WTC11 (cell line): ENCODE results near the gene GOSR2. TPM values are rescaled to one million over a fixed set of nuclear protein-coding genes. Genes with fewer than 3 reads are reported as not detected.

ENCODE experiments used
- ATAC-seq: fragments of 200-7000 bp; cut with Tn5 transposase; 2 replicates; pipeline ENCODE4 v1.10.0; 2021; ENCODE audit warnings: mild to moderate bottlenecking, moderate library complexity
- CTCF ChIA-PET: fragments of 300-600 bp; sonication (Branson Sonifier 250); formaldehyde crosslinking; loops from one replicate; lab custom pipeline; 2021; ENCODE audit warnings: antibody characterized with exemption; lab: Charles Lee
- POLR2A ChIA-PET: fragments of 350-600 bp; sonication (Branson Sonifier 250); formaldehyde crosslinking; loops from one replicate; lab custom pipeline; 2021; ENCODE audit warnings: antibody characterized with exemption; lab: Charles Lee
- DNase-seq: peaks from one replicate; pipeline ENCODE4 v3.0.0; 2021; ENCODE audit warnings: low spot score
- H3K27ac Mint-ChIP-seq: 2 replicates; pipeline ENCODE4 v1.8.0; 2021; ENCODE audit warnings: mixed read lengths
- H3K27me3 Mint-ChIP-seq: 2 replicates; pipeline ENCODE4 v1.8.0; 2021; ENCODE audit warnings: low read depth, mild to moderate bottlenecking, moderate library complexity, mixed read lengths
- H3K36me3 Mint-ChIP-seq: 2 replicates; pipeline ENCODE4 v1.8.0; 2021; ENCODE audit warnings: mixed read lengths
- H3K4me1 Mint-ChIP-seq: 2 replicates; pipeline ENCODE4 v1.8.0; 2022; ENCODE audit warnings: mixed read lengths
- H3K4me3 Mint-ChIP-seq: 2 replicates; pipeline ENCODE4 v1.8.0; 2021; ENCODE audit warnings: mild to moderate bottlenecking, moderate library complexity, mixed read lengths
- H3K9me3 Mint-ChIP-seq: 2 replicates; pipeline ENCODE4 v1.8.0; 2021; ENCODE audit warnings: mixed read lengths
- ESRRA ChIP-seq: sonication (generic); formaldehyde crosslinking; IDR thresholded peaks from 2 replicates; pipeline ENCODE4 v1.8.1; 2022; ENCODE audit warnings: mild to moderate bottlenecking, missing genetic modification reagents, borderline replicate concordance
- GTF2I ChIP-seq: fragments of 250-450 bp; sonication (Bioruptor Pico); conservative IDR thresholded peaks from 2 replicates; pipeline ENCODE4 v1.4.0; 2021; ENCODE audit warnings: mild to moderate bottlenecking
- NFE2L1 ChIP-seq: sonication (generic); formaldehyde crosslinking; IDR thresholded peaks from 2 replicates; pipeline ENCODE4 v1.8.1; 2023; ENCODE audit warnings: missing genetic modification reagents
- RELA ChIP-seq: sonication (generic); formaldehyde crosslinking; IDR thresholded peaks from 2 replicates; pipeline ENCODE4 v1.8.1; 2022; ENCODE audit warnings: missing genetic modification reagents, mild to moderate bottlenecking, borderline replicate concordance
- SOX15 ChIP-seq: fragments of 250-450 bp; sonication (Bioruptor Pico); IDR thresholded peaks from 2 replicates; pipeline ENCODE4 v1.9.0; 2021; ENCODE audit warnings: mild to moderate bottlenecking
- TP53 ChIP-seq: sonication (generic); formaldehyde crosslinking; IDR thresholded peaks from 2 replicates; pipeline ENCODE4 v1.8.1; 2023; ENCODE audit warnings: mild to moderate bottlenecking, missing genetic modification reagents
- ZNF121 ChIP-seq: sonication (generic); formaldehyde crosslinking; IDR thresholded peaks from 2 replicates; pipeline ENCODE4 v1.8.0; 2023; ENCODE audit warnings: missing genetic modification reagents
- ZNF219 ChIP-seq: sonication (generic); formaldehyde crosslinking; IDR thresholded peaks from 2 replicates; pipeline ENCODE4 v1.8.0; 2023; ENCODE audit warnings: missing genetic modification reagents, mild to moderate bottlenecking, borderline replicate concordance
- total RNA-seq: library from RNA; stranded (reverse); gene quantifications from 3 replicates; pipeline ENCODE4 v1.2.3, GENCODE V29; 2021
- TF ChIP-seq, protein P1 (sequence below): fragments of 250-450 bp; sonication (Bioruptor Pico); conservative IDR thresholded peaks from 2 replicates; pipeline ENCODE4 v1.9.0; 2021; ENCODE audit warnings: mild to moderate bottlenecking
- TF ChIP-seq, protein P2 (sequence below): sonication (generic); formaldehyde crosslinking; IDR thresholded peaks from 2 replicates; pipeline ENCODE4 v1.8.1; 2023; ENCODE audit warnings: mild to moderate bottlenecking, missing genetic modification reagents, borderline replicate concordance
- TF ChIP-seq, protein P3 (sequence below): sonication (generic); formaldehyde crosslinking; IDR thresholded peaks from 2 replicates; pipeline ENCODE4 v1.8.1; 2023; ENCODE audit warnings: mild to moderate bottlenecking, moderate library complexity, missing genetic modification reagents
- TF ChIP-seq, protein P4 (sequence below): sonication (generic); formaldehyde crosslinking; IDR thresholded peaks from 2 replicates; pipeline ENCODE4 v1.8.1; 2022; ENCODE audit warnings: low read depth, missing genetic modification reagents, borderline replicate concordance
- TF ChIP-seq, protein P5 (sequence below): sonication (generic); formaldehyde crosslinking; conservative IDR thresholded peaks from 2 replicates; pipeline ENCODE4 v1.8.1; 2022; ENCODE audit warnings: mild to moderate bottlenecking, missing genetic modification reagents
- TF ChIP-seq, protein P6 (sequence below): sonication (generic); formaldehyde crosslinking; IDR thresholded peaks from 2 replicates; pipeline ENCODE4 v1.8.1; 2022; ENCODE audit warnings: low read depth, mild to moderate bottlenecking, moderate library complexity, missing genetic modification reagents, borderline replicate concordance

GOSR2 gene
- total RNA-seq, 1 experiment from 2014 or later = 45.8 TPM

DNA sequence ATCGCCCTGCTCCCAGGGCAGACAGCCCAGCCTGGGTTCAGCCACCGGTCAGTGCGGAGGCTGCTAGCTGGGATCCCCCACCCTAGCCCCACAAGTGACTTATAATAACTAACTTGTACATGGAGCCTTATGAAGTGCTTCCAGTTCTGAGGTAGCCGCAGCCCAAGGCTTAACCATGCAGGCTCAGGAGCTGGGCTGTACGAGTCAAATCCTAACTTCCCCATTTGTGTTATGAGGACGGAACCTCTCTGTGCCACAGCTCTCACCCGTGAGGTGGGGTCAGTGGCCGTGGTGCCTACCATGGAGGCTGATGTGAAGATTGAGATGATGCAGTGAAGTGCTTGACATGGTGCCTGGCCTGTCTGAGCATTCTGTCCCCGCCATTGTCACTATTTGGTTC, 27.8 kb upstream of the GOSR2 start (continued):
- TF ChIP-seq, protein P1, sequence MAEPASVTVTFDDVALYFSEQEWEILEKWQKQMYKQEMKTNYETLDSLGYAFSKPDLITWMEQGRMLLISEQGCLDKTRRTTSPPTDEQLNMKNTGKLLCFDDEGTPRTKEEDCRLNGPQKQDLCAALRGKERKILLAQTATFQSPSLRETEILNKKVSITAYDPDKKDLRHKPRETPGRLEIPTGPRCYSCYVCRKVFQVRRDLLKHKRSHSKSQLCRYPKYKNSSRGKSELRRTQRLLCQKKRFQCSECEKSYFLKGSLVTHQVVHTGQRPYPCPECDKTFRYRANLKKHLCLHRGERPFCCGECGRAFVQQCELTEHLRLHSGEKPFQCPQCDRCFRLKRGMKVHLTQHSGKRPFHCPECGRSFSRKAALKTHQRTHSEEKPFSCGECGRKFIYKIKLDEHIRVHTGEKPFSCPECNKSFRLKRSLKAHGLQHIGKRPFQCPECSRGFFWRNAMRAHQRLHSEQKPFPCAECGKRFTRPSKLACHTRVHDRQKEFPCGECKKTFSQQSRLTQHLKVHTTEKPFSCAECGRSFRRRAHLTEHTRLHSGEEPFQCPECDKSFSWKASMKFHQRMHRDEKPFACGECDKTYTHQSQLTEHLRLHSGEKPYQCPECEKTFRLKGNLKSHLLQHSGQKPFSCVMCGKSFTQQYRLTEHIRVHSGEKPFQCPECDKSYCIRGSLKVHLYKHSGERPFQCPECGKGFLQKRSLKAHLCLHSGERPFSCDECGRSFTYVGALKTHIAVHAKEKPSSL = no peak
- TF ChIP-seq TP53 (CRISPR knock-in tag) (no peak), ZNF121 (CRISPR knock-in tag) (no peak)
- TF ChIP-seq, protein P2, sequence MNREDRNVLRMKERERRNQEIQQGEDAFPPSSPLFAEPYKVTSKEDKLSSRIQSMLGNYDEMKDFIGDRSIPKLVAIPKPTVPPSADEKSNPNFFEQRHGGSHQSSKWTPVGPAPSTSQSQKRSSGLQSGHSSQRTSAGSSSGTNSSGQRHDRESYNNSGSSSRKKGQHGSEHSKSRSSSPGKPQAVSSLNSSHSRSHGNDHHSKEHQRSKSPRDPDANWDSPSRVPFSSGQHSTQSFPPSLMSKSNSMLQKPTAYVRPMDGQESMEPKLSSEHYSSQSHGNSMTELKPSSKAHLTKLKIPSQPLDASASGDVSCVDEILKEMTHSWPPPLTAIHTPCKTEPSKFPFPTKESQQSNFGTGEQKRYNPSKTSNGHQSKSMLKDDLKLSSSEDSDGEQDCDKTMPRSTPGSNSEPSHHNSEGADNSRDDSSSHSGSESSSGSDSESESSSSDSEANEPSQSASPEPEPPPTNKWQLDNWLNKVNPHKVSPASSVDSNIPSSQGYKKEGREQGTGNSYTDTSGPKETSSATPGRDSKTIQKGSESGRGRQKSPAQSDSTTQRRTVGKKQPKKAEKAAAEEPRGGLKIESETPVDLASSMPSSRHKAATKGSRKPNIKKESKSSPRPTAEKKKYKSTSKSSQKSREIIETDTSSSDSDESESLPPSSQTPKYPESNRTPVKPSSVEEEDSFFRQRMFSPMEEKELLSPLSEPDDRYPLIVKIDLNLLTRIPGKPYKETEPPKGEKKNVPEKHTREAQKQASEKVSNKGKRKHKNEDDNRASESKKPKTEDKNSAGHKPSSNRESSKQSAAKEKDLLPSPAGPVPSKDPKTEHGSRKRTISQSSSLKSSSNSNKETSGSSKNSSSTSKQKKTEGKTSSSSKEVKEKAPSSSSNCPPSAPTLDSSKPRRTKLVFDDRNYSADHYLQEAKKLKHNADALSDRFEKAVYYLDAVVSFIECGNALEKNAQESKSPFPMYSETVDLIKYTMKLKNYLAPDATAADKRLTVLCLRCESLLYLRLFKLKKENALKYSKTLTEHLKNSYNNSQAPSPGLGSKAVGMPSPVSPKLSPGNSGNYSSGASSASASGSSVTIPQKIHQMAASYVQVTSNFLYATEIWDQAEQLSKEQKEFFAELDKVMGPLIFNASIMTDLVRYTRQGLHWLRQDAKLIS (CRISPR knock-in tag) = no peak
- TF ChIP-seq, protein P3, sequence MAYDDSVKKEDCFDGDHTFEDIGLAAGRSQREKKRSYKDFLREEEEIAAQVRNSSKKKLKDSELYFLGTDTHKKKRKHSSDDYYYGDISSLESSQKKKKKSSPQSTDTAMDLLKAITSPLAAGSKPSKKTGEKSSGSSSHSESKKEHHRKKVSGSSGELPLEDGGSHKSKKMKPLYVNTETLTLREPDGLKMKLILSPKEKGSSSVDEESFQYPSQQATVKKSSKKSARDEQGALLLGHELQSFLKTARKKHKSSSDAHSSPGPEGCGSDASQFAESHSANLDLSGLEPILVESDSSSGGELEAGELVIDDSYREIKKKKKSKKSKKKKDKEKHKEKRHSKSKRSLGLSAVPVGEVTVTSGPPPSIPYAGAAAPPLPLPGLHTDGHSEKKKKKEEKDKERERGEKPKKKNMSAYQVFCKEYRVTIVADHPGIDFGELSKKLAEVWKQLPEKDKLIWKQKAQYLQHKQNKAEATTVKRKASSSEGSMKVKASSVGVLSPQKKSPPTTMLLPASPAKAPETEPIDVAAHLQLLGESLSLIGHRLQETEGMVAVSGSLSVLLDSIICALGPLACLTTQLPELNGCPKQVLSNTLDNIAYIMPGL (CRISPR knock-in tag) = no peak

DNA sequence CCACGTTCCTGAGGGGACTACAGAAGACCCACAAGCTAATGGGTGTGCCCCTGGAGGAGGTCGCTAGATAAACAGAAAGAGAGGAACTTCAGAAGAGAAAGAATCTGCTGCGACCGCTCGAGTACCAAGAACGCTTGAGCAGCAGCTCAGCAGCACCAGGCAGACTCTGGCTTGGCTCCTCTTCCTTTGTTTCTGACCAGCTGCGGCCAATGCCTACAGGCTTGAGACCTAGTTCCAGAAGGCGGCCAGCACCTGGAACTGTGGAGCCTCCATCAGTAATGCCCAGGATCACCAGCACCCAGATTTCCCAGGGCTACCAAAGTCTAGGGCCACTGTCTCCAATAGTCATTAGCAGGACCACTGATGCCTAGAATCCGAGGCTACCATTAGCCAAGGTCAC, 26.0 kb upstream of the GOSR2 start:
- H3K9me3 Mint-ChIP-seq = peaks cover 13% of the 10 kb centered on the region
- DNase-seq (no peak), ATAC-seq (no peak)
- H3K4me3 Mint-ChIP-seq = no peak overlapping the region
- ChIA-PET POLR2A (no interaction called here), CTCF (interaction anchor here (1.7 kb wide), 1 partner anchor 20 kb away, joined by 6 read pairs; no protein-coding TSS in a partner anchor)
- H3K27ac Mint-ChIP-seq = no peak overlapping the region
- 0 out of 2 replicates have a peak, but pooled peaks cover 2% of the 10 kb centered on the region for H3K27me3 Mint-ChIP-seq
- TF ChIP-seq, protein P4, sequence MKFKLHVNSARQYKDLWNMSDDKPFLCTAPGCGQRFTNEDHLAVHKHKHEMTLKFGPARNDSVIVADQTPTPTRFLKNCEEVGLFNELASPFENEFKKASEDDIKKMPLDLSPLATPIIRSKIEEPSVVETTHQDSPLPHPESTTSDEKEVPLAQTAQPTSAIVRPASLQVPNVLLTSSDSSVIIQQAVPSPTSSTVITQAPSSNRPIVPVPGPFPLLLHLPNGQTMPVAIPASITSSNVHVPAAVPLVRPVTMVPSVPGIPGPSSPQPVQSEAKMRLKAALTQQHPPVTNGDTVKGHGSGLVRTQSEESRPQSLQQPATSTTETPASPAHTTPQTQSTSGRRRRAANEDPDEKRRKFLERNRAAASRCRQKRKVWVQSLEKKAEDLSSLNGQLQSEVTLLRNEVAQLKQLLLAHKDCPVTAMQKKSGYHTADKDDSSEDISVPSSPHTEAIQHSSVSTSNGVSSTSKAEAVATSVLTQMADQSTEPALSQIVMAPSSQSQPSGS (CRISPR knock-in tag) = no peak
- TF ChIP-seq, protein P5, sequence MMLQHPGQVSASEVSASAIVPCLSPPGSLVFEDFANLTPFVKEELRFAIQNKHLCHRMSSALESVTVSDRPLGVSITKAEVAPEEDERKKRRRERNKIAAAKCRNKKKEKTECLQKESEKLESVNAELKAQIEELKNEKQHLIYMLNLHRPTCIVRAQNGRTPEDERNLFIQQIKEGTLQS (CRISPR knock-in tag) = no peak
- TF ChIP-seq ZNF219 (CRISPR knock-in tag) = no peak
- TF ChIP-seq GTF2I (CRISPR knock-in tag) = no peak
- no peak for TF ChIP-seq ESRRA (CRISPR knock-in tag)
- no peak for TF ChIP-seq NFE2L1
- no peak for TF ChIP-seq SOX15 (CRISPR knock-in tag)
- TF ChIP-seq, protein P6, sequence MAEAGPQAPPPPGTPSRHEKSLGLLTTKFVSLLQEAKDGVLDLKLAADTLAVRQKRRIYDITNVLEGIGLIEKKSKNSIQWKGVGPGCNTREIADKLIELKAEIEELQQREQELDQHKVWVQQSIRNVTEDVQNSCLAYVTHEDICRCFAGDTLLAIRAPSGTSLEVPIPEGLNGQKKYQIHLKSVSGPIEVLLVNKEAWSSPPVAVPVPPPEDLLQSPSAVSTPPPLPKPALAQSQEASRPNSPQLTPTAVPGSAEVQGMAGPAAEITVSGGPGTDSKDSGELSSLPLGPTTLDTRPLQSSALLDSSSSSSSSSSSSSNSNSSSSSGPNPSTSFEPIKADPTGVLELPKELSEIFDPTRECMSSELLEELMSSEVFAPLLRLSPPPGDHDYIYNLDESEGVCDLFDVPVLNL (CRISPR knock-in tag) = no peak
- TF ChIP-seq RELA (CRISPR knock-in tag) = no peak
- H3K36me3 Mint-ChIP-seq = no peaks in the 10 kb centered on the region
- peaks cover 4% of the 10 kb centered on the region; the same call in 1 of the 2 replicates for H3K4me1 Mint-ChIP-seq
